ENCODE results near the gene H1-8. TPM values are rescaled to one million over a fixed set of nuclear protein-coding genes. Genes with fewer than 3 reads are reported as not detected.

H1-8 gene
- total RNA-seq, 4 donors from 2014 or later, result not detected

- no peak for DNase-seq
- Histone ChIP-seq H3K4me1 (peaks cover 0 to 38% (median 0%) of the 10 kb centered on the region in 4 donors), H3K4me3 (no peak overlapping the region), H3K27ac (peak overlapping the region in 3 of 4 donors; percentile 4 to 13 (median 6)), H3K27me3 (no peaks in the 10 kb centered on the region), H3K36me3 (peaks cover 0 to 11% (median 0%) of the 10 kb centered on the region in 3 donors), H3K9me3 (no peaks in the 10 kb centered on the region)
- TF ChIP-seq POLR2A (IDR thresholded peaks at IDR 0.05), result no peak
- TF ChIP-seq CTCF (IDR thresholded peaks at IDR 0.05), result no peak
These were observed 21.0 kb downstream of the H1-8 start for GRCh38 chr3:129563850-129564535.

GRCh38 chr3:129564981-129565644 lies 22.1 kb downstream of the H1-8 start:
- peaks cover 0 to 15% (median 0%) of the 10 kb centered on the region in 3 donors for H3K36me3 ChIP-seq
- TF ChIP-seq CTCF (IDR thresholded peaks at IDR 0.05), result no peak
- no peaks in the 10 kb centered on the region for H3K27me3 ChIP-seq
- peaks cover 0 to 26% (median 0%) of the 10 kb centered on the region in 4 donors for H3K4me1 ChIP-seq
- no peak for DNase-seq
- peak overlapping the region in 2 of 4 donors; percentile 4 to 13 for H3K27ac ChIP-seq
- H3K9me3 ChIP-seq, result no peaks in the 10 kb centered on the region
- no peak overlapping the region for H3K4me3 ChIP-seq

GRCh38 chr3:129565902-129566301 lies 22.9 kb downstream of the H1-8 start:
- TF ChIP-seq POLR2A (IDR thresholded peaks at IDR 0.05), result no peak
- Histone ChIP-seq H3K36me3 (peaks cover 0 to 15% (median 0%) of the 10 kb centered on the region in 3 donors), H3K9me3 (no peaks in the 10 kb centered on the region), H3K4me1 (peaks cover 0 to 20% (median 0%) of the 10 kb centered on the region in 4 donors), H3K4me3 (no peak overlapping the region), H3K27me3 (no peaks in the 10 kb centered on the region), H3K27ac (no peak overlapping the region)
- DNase-seq, result no peak

GRCh38 chr3:129567176-129567705 lies 24.3 kb downstream of the H1-8 start:
- no peak for DNase-seq
- H3K4me3 ChIP-seq, result no peak overlapping the region
- H3K36me3 ChIP-seq, result peaks cover 0 to 23% (median 0%) of the 10 kb centered on the region in 3 donors
- H3K27me3 ChIP-seq, result no peaks in the 10 kb centered on the region
- no peaks in the 10 kb centered on the region for H3K9me3 ChIP-seq
- H3K27ac ChIP-seq, result peak overlapping the region in 1 of 4 donors; percentile 9
- H3K4me1 ChIP-seq, result peaks cover 0 to 11% (median 0%) of the 10 kb centered on the region in 4 donors
- no peak for TF ChIP-seq CTCF (IDR thresholded peaks at IDR 0.05)
- TF ChIP-seq POLR2A (IDR thresholded peaks at IDR 0.05), result no peak

- Histone ChIP-seq H3K4me3 (no peak overlapping the region), H3K4me1 (peaks cover 0 to 11% (median 0%) of the 10 kb centered on the region in 4 donors), H3K36me3 (peaks cover 0 to 18% (median 0%) of the 10 kb centered on the region in 3 donors), H3K27me3 (no peaks in the 10 kb centered on the region), H3K9me3 (no peaks in the 10 kb centered on the region), H3K27ac (no peak overlapping the region)
- no peak for TF ChIP-seq POLR2A (IDR thresholded peaks at IDR 0.05)
- TF ChIP-seq CTCF (IDR thresholded peaks at IDR 0.05), result no peak
- no peak for DNase-seq
These were observed 25.0 kb downstream of the H1-8 start for GRCh38 chr3:129567939-129568338.

GRCh38 chr3:129569856-129570255 lies 26.9 kb downstream of the H1-8 start:
- TF ChIP-seq POLR2A (IDR thresholded peaks at IDR 0.05) (no peak), CTCF (IDR thresholded peaks at IDR 0.05) (no peak)
- H3K4me1 ChIP-seq, result peaks cover 0 to 11% (median 0%) of the 10 kb centered on the region in 4 donors
- no peak overlapping the region for H3K4me3 ChIP-seq

More at GRCh38 chr3:129569856-129570255, 26.9 kb downstream of the H1-8 start:
- Histone ChIP-seq H3K9me3 (no peaks in the 10 kb centered on the region), H3K36me3 (peaks cover 0 to 17% (median 0%) of the 10 kb centered on the region in 3 donors), H3K27me3 (no peaks in the 10 kb centered on the region), H3K27ac (no peak overlapping the region)
- no peak for DNase-seq
